Endodermal cell (in vitro differentiated cells): ENCODE measurements around the gene PDE6B. TPM values are rescaled to one million over a fixed set of nuclear protein-coding genes. Genes with fewer than 3 reads are reported as not detected.

Experiments
- DNase-seq: peaks from one replicate; pipeline ENCODE4 v3.0.0-alpha.2; 2017
- H3K27ac ChIP-seq: 2 replicates; pipeline ENCODE4 v1.5.1; 2013; ENCODE audit warnings: mild to moderate bottlenecking, low read depth, low read length, moderate library complexity
- H3K27me3 ChIP-seq: 2 replicates; pipeline ENCODE4 v1.6.1; 2013; ENCODE audit warnings: mild to moderate bottlenecking, low read length, moderate library complexity; ENCODE audit not compliant: insufficient read depth, control insufficient read depth, poor library complexity, severe bottlenecking
- H3K36me3 ChIP-seq: 2 replicates; pipeline ENCODE4 v1.7.0; 2013; ENCODE audit warnings: mild to moderate bottlenecking, low read length, moderate library complexity; ENCODE audit not compliant: control insufficient read depth, insufficient read depth
- H3K4me1 ChIP-seq: one replicate; pipeline ENCODE4 v1.7.0; 2013; ENCODE audit warnings: low read length; ENCODE audit not compliant: control insufficient read depth, insufficient read depth
- H3K4me3 ChIP-seq: 2 replicates; pipeline ENCODE4 v1.5.1; 2013; ENCODE audit warnings: mild to moderate bottlenecking, low read length, moderate library complexity
- H3K9ac ChIP-seq: 2 replicates; pipeline ENCODE4 v1.6.1; 2013; ENCODE audit warnings: mild to moderate bottlenecking, low read length, moderate library complexity; ENCODE audit not compliant: poor library complexity, severe bottlenecking; ENCODE audit errors: extremely low read depth
- H3K9me3 ChIP-seq: 2 replicates; pipeline ENCODE4 v1.6.1; 2013; ENCODE audit warnings: mild to moderate bottlenecking, low read length, moderate library complexity; ENCODE audit not compliant: control insufficient read depth
- H3K27ac Mint-ChIP-seq: 2 replicates; pipeline ENCODE4 v1.8.0; 2020; ENCODE audit warnings: mixed read lengths
- H3K27me3 Mint-ChIP-seq: 2 replicates; pipeline ENCODE4 v1.8.0; 2021; ENCODE audit warnings: mild to moderate bottlenecking, mixed read lengths; ENCODE audit not compliant: insufficient read depth
- H3K36me3 Mint-ChIP-seq: 2 replicates; pipeline ENCODE4 v1.8.0; 2020; ENCODE audit warnings: low read depth, mixed read lengths
- H3K4me1 Mint-ChIP-seq: 2 replicates; pipeline ENCODE4 v1.8.0; 2020; ENCODE audit warnings: mixed read lengths
- H3K4me3 Mint-ChIP-seq: 2 replicates; pipeline ENCODE4 v1.8.0; 2020; ENCODE audit warnings: mild to moderate bottlenecking, moderate library complexity, mixed read lengths
- H3K9me3 Mint-ChIP-seq: 2 replicates; pipeline ENCODE4 v1.8.0; 2020; ENCODE audit warnings: mild to moderate bottlenecking, mixed read lengths
- WGBS, 2 experiments: methylation state at CpG; one replicate each; pipeline versions ENCODE4 v1.1.5 to v1.1.7; 2013; ENCODE audit warnings: missing lambda C conversion rate in 2 of 2, mixed read lengths in 1 of 2; ENCODE audit not compliant: insufficient coverage in 1 of 2, insufficient read length in 1 of 2; 5-methylcytosine and 5-hydroxymethylcytosine counted together
- total RNA-seq, 2 donors: library from RNA; stranded (reverse); fragmentation: NEBNext Ultra II Directional in 1 of 2; extraction: Animal tissue kit (Norgen Biotek cat#: 25700) in 1 of 2; gene quantifications; 2 replicates in 1 of 2; 3 replicates in 1 of 2; pipeline ENCODE4 v1.2.1, GENCODE V29; 2021
- TF ChIP-seq, protein P1 (sequence below): fragments of 200-600 bp; sonication (generic); conservative IDR thresholded peaks from 2 replicates; pipeline ENCODE4 v1.5.0; 2021; ENCODE audit warnings: antibody characterized with exemption, mild to moderate bottlenecking

PDE6B gene
- total RNA-seq, 2 donors from 2014 or later = 12.4 to 14.6 TPM

- H3K4me3 Mint-ChIP-seq = peak overlapping the region; percentile 85
These were observed 46.4 kb downstream of the PDE6B start for GRCh38 chr4:671769-672168.

DNA sequence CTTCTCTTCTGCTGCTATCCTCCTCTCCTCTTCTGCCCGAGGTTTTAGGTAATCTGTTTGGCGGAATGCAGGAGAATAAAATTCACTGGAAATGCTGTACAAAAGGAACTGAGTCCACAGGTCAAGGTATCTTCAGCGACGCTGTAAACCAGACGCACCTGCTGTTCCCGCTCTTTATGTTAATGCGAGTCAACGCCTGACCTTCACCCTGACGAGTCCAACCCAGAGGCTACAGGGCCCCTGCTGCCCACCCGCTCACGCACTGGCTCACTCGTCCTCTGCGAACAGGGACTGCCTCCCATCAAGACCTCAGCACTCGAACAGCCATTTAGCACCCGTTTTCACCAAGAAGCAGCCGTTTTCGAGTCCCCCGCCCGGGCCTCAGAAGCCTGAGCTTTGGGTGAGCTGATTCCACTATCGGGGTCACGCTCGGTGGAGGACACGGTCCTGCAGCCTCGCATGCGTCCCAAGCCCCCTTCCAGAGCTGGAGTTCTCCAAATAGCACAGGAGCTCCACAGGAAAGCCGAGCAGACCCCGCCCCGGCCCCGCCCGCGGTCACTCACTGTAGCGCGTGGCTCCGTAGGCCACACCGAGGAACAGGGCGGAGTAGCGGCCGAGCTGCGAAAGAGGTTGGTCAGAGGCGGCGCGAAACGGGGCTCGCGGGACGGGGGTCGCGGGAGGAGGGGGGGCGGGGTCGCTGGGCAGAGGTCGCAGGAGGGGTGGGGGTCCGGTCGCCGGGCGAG is 48.1 kb downstream of the PDE6B start:
- H3K9me3 ChIP-seq = no peaks in the 10 kb centered on the region
- peaks cover 28% of the 10 kb centered on the region for H3K36me3 Mint-ChIP-seq
- WGBS, 2 experiments = 8 to 16% methylated on average over 17 to 55 of the region's 55 CpGs
- H3K27ac Mint-ChIP-seq = peak overlapping the region; percentile 91
- no peaks in the 10 kb centered on the region for H3K27me3 ChIP-seq
- H3K9me3 Mint-ChIP-seq = no peaks in the 10 kb centered on the region
- peaks cover 14% of the 10 kb centered on the region for H3K36me3 ChIP-seq
- peak overlapping the region; percentile 96 for H3K4me3 ChIP-seq
- no peaks in the 10 kb centered on the region for H3K27me3 Mint-ChIP-seq
- H3K27ac ChIP-seq = no peak overlapping the region
- H3K4me3 Mint-ChIP-seq = peak overlapping the region; percentile 85
- H3K4me1 ChIP-seq = no peaks in the 10 kb centered on the region
- TF ChIP-seq, protein P1, sequence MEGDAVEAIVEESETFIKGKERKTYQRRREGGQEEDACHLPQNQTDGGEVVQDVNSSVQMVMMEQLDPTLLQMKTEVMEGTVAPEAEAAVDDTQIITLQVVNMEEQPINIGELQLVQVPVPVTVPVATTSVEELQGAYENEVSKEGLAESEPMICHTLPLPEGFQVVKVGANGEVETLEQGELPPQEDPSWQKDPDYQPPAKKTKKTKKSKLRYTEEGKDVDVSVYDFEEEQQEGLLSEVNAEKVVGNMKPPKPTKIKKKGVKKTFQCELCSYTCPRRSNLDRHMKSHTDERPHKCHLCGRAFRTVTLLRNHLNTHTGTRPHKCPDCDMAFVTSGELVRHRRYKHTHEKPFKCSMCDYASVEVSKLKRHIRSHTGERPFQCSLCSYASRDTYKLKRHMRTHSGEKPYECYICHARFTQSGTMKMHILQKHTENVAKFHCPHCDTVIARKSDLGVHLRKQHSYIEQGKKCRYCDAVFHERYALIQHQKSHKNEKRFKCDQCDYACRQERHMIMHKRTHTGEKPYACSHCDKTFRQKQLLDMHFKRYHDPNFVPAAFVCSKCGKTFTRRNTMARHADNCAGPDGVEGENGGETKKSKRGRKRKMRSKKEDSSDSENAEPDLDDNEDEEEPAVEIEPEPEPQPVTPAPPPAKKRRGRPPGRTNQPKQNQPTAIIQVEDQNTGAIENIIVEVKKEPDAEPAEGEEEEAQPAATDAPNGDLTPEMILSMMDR = no peak
- peak overlapping the region; percentile 77 for H3K9ac ChIP-seq
- no peak for DNase-seq
- peaks cover 8% of the 10 kb centered on the region for H3K4me1 Mint-ChIP-seq

More at GRCh38 chr4:671769-672168, 46.4 kb downstream of the PDE6B start:
- H3K9me3 Mint-ChIP-seq = no peaks in the 10 kb centered on the region
- H3K36me3 Mint-ChIP-seq = peaks cover 28% of the 10 kb centered on the region
- H3K27me3 ChIP-seq = no peaks in the 10 kb centered on the region
- 97 to 100% methylated on average over 1 to 3 of the region's 3 CpGs for WGBS, 2 experiments
- H3K27ac Mint-ChIP-seq = no peak overlapping the region
- no peak overlapping the region for H3K27ac ChIP-seq
- no peak for DNase-seq
- no peak overlapping the region for H3K9ac ChIP-seq
- H3K4me1 ChIP-seq = no peaks in the 10 kb centered on the region
- TF ChIP-seq, protein P1 = no peak
- H3K9me3 ChIP-seq = no peaks in the 10 kb centered on the region
- H3K4me1 Mint-ChIP-seq = peaks cover 8% of the 10 kb centered on the region
- H3K4me3 ChIP-seq = no peak overlapping the region
- no peaks in the 10 kb centered on the region for H3K27me3 Mint-ChIP-seq
- H3K36me3 ChIP-seq = peaks cover 14% of the 10 kb centered on the region

DNA sequence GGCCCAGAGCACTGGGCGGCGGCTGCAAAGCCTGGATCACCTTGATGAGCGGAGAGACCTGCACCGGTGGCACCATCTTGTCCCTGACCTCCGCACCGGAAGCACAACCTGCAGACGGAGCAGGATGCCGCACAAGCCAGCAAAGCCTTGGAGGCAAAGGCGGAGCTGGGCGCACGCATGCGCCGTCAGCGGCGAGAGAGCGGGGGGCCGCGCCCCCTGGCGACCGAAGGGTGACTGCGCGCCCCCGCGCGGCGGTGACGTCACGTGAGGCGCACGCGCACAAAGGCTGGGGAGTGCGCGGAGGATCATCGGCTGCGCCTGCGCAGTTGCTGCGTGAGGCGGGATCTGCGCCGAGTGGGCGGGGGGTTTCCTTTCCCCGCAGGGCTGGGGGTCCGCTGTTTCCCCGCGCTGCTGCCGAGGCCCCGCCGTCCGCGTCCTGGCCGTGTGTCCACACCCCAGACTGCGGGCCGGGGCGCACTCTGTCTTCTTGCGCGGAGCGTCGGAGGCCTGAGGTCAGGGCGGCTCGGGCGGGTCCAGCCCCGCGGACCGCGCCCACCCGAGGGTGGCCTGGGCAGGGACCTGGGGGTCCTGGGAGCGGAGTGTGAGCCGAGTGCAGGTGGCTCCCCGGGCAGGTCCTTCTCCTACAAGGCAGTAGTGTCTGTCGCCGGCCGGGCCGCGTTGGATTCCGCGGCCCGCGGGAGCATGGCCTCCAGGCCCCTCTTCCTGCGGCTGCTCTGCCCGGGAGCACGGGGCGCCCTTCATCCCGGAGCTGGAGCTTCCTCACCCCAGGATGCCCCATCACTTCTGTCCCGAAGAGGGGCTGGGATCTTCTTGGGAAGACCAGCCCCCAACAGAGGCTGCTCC is 49.0 kb downstream of the PDE6B start, which contains the start of the genes ATP5ME and MYL5:
Gene ATP5ME, minus strand, starts transcription at position 105 of the 864 bp plus-strand sequence. Its CDS starts 29 bp downstream, at position 76.
Gene MYL5, plus strand, starts transcription at position 371 of the 864 bp plus-strand sequence. CDS start 3,485 bp downstream, outside the sequence.
- peak; percentile 98 for DNase-seq
- 0 to 1% methylated on average over 43 to 84 of the region's 84 CpGs for WGBS, 2 experiments
- Mint-ChIP-seq H3K36me3 (peaks cover 28% of the 10 kb centered on the region), H3K27ac (peak within 1 kb of the TSS; percentile 91), H3K4me3 (peak within 1 kb of the TSS; percentile 85), H3K9me3 (no peaks in the 10 kb centered on the region), H3K4me1 (peaks cover 8% of the 10 kb centered on the region), H3K27me3 (no peaks in the 10 kb centered on the region)
- Histone ChIP-seq H3K4me3 (peak within 1 kb of the TSS; percentile 96), H3K9ac (peak within 1 kb of the TSS; percentile 82), H3K4me1 (no peaks in the 10 kb centered on the region), H3K9me3 (no peaks in the 10 kb centered on the region), H3K27ac (peak within 1 kb of the TSS; percentile 57), H3K36me3 (peaks cover 14% of the 10 kb centered on the region), H3K27me3 (no peaks in the 10 kb centered on the region)
- TF ChIP-seq, protein P1 = peak; percentile 98
